Measurements from ENCODE around the gene ZNF804A.

ZNF804A gene

GRCh38 chr2:184654945-184655344 is 56.6 kb downstream of the ZNF804A start:
- Histone ChIP-seq H3K4me2 (no peak overlapping the region), H3K79me2 (ENCODE audit: insufficient read depth, low read depth) (no peaks in the 10 kb centered on the region), H3K4me3 (IDR thresholded peaks at IDR 0.05; ENCODE audit: insufficient read depth, low read depth, low read length) (no peak overlapping the region), H3K36me3 (ENCODE audit: insufficient read depth) (no peaks in the 10 kb centered on the region), H4K20me1 (ENCODE audit: insufficient read depth) (no peaks in the 10 kb centered on the region), H2AFZ (ENCODE audit: low read depth) (no peak overlapping the region), H3K27ac (no peak overlapping the region), H3K27me3 (ENCODE audit: insufficient read depth, low read depth) (no peaks in the 10 kb centered on the region), H3K9ac (no peak overlapping the region), H3K4me1 (ENCODE audit: low read depth, poor library complexity, severe bottlenecking) (no peaks in the 10 kb centered on the region)
- no peak for TF ChIP-seq CTCF (conservative IDR thresholded peaks at IDR 0.05; ENCODE audit: low read depth, low read length)

- H2AFZ ChIP-seq (ENCODE audit: low read depth): no peak overlapping the region
- no peak overlapping the region for H3K4me3 ChIP-seq (IDR thresholded peaks at IDR 0.05; ENCODE audit: insufficient read depth, low read depth, low read length)
- H3K27me3 ChIP-seq (ENCODE audit: insufficient read depth, low read depth): no peaks in the 10 kb centered on the region
- H3K4me2 ChIP-seq: no peak overlapping the region
- H3K79me2 ChIP-seq (ENCODE audit: insufficient read depth, low read depth): no peaks in the 10 kb centered on the region
- no peaks in the 10 kb centered on the region for H3K36me3 ChIP-seq (ENCODE audit: insufficient read depth)
- no peak overlapping the region for H3K9ac ChIP-seq
- no peak for TF ChIP-seq CTCF (conservative IDR thresholded peaks at IDR 0.05; ENCODE audit: low read depth, low read length)
- no peaks in the 10 kb centered on the region for H4K20me1 ChIP-seq (ENCODE audit: insufficient read depth)
- H3K27ac ChIP-seq: no peak overlapping the region
- no peaks in the 10 kb centered on the region for H3K4me1 ChIP-seq (ENCODE audit: low read depth, poor library complexity, severe bottlenecking)
Observed at GRCh38 chr2:184677171-184677570, 78.8 kb downstream of the ZNF804A start.

- Histone ChIP-seq H3K4me2 (no peak overlapping the region), H3K36me3 (ENCODE audit: insufficient read depth) (no peaks in the 10 kb centered on the region), H4K20me1 (ENCODE audit: insufficient read depth) (no peaks in the 10 kb centered on the region), H3K27ac (no peak overlapping the region), H3K27me3 (ENCODE audit: insufficient read depth, low read depth) (no peaks in the 10 kb centered on the region), H3K9ac (no peak overlapping the region), H3K4me1 (ENCODE audit: low read depth, poor library complexity, severe bottlenecking) (no peaks in the 10 kb centered on the region), H3K79me2 (ENCODE audit: insufficient read depth, low read depth) (no peaks in the 10 kb centered on the region), H2AFZ (ENCODE audit: low read depth) (no peak overlapping the region), H3K4me3 (IDR thresholded peaks at IDR 0.05; ENCODE audit: insufficient read depth, low read depth, low read length) (no peak overlapping the region)
- no peak for TF ChIP-seq CTCF (conservative IDR thresholded peaks at IDR 0.05; ENCODE audit: low read depth, low read length)
Observed at GRCh38 chr2:184679219-184680018, 81.1 kb downstream of the ZNF804A start.

GRCh38 chr2:184680825-184681224 is 82.5 kb downstream of the ZNF804A start:
- H3K4me1 ChIP-seq (ENCODE audit: low read depth, poor library complexity, severe bottlenecking): no peaks in the 10 kb centered on the region
- H3K9ac ChIP-seq: no peak overlapping the region
- H3K36me3 ChIP-seq (ENCODE audit: insufficient read depth): no peaks in the 10 kb centered on the region
- no peak overlapping the region for H3K27ac ChIP-seq
- no peaks in the 10 kb centered on the region for H3K79me2 ChIP-seq (ENCODE audit: insufficient read depth, low read depth)
- H3K27me3 ChIP-seq (ENCODE audit: insufficient read depth, low read depth): no peaks in the 10 kb centered on the region
- no peak overlapping the region for H3K4me3 ChIP-seq (IDR thresholded peaks at IDR 0.05; ENCODE audit: insufficient read depth, low read depth, low read length)
- H2AFZ ChIP-seq (ENCODE audit: low read depth): no peak overlapping the region
- H3K4me2 ChIP-seq: no peak overlapping the region
- H4K20me1 ChIP-seq (ENCODE audit: insufficient read depth): no peaks in the 10 kb centered on the region
- TF ChIP-seq CTCF (conservative IDR thresholded peaks at IDR 0.05; ENCODE audit: low read depth, low read length): no peak
